Heart left ventricle (tissue), 16 donors: ENCODE measurements around the gene NMRAL1. TPM values are rescaled to one million over a fixed set of nuclear protein-coding genes. Genes with fewer than 3 reads are reported as not detected.

Source experiments
- ATAC-seq, 4 donors: fragments of 200-7000 bp; cut with Tn5 transposase; one replicate each; pipeline ENCODE4 v1.9.1; 2020 to 2022; ENCODE audit warnings: moderate library complexity in 4 of 4, mild to moderate bottlenecking in 3 of 4, moderate number of reproducible peaks in 1 of 4
- DNase-seq, 5 donors: peaks; one replicate each; pipeline ENCODE4 v3.0.0-alpha.2; 2020
- H3K27ac ChIP-seq, 12 donors: fragments of 200-600 bp; sonication (generic) in 4 of 12; one replicate each; pipeline versions ENCODE4 v1.5.0 to v1.8.0; 2016 to 2022; ENCODE audit warnings: mild to moderate bottlenecking in 2 of 12
- H3K27me3 ChIP-seq, 9 donors: fragments of 200-600 bp; sonication (generic) in 2 of 9; one replicate each; pipeline versions ENCODE4 v1.5.1 to v1.8.0; 2016 to 2022; ENCODE audit warnings: mild to moderate bottlenecking in 3 of 9
- H3K36me3 ChIP-seq, 9 donors: fragments of 200-600 bp; sonication (generic) in 2 of 9; one replicate each; pipeline versions ENCODE4 v1.5.0 to v1.8.0; 2018 to 2022; ENCODE audit warnings: mild to moderate bottlenecking in 2 of 9
- H3K4me1 ChIP-seq, 12 donors: fragments of 200-600 bp; sonication (generic) in 4 of 12; one replicate each; pipeline versions ENCODE4 v1.5.0 to v1.8.0; 2016 to 2022; ENCODE audit warnings: mild to moderate bottlenecking in 3 of 12
- H3K4me3 ChIP-seq, 12 donors: fragments of 200-600 bp; sonication (generic) in 4 of 12; one replicate each; pipeline versions ENCODE4 v1.5.0 to v1.8.0; 2017 to 2022; ENCODE audit warnings: mild to moderate bottlenecking in 9 of 12, moderate library complexity in 4 of 12
- H3K9me3 ChIP-seq, 12 donors: fragments of 200-600 bp; sonication (generic) in 4 of 12; one replicate each; pipeline versions ENCODE4 v1.5.0 to v1.8.0; 2016 to 2022; ENCODE audit warnings: mild to moderate bottlenecking in 1 of 12
- CTCF ChIP-seq, 12 donors: fragments of 200-600 bp; sonication (generic) in 4 of 12; IDR thresholded peaks; one replicate each; pipeline versions ENCODE4 v1.5.0 to v1.8.0; 2018 to 2022; ENCODE audit warnings: antibody characterized with exemption in 12 of 12, mild to moderate bottlenecking in 5 of 12
- POLR2A ChIP-seq, 2 donors: fragments of 450-650 bp; IDR thresholded peaks; one replicate each; pipeline ENCODE4 v1.6.1; 2017; ENCODE audit warnings: antibody characterized with exemption in 2 of 2, mild to moderate bottlenecking in 2 of 2, moderate library complexity in 2 of 2
- WGBS, 4 donors: extraction: QIAGEN DNeasy Blood & Tissue Kit in 2 of 4; methylation state at CpG; one replicate each; pipeline versions ENCODE4 v1.1.5 to v1.1.7; 2013 to 2018; 5-methylcytosine and 5-hydroxymethylcytosine counted together
- intact Hi-C, 10 donors: fragments of 100-400 bp; cut with DNase I; formaldehyde crosslinking; loops; one replicate each; pipeline versions ENCODE4 v1.11.1 to v1.14.2; 2022
- polyA plus RNA-seq, 2 donors: library from polyadenylated mRNA; stranded (reverse); fragments of 200-250 nt; gene quantifications; one replicate each; pipeline ENCODE4 v1.2.3, GENCODE V29; 2013
- total RNA-seq, 9 donors: library from RNA; depleted of rRNA in 2 of 9; stranded (reverse); fragments of >200 nt in 2 of 9; fragmentation: NEBNext Ultra II Directional in 3 of 9; extraction: Animal tissue kit (Norgen Biotek cat#: 25700) in 3 of 9; gene quantifications; one replicate each; pipeline versions ENCODE4 v1.1.0 to v1.2.4, GENCODE V29; 2016 to 2023
- donor health status: ischemic (EF 13 %, LVEDD 7.1; RV severe dilation, severe dysfunction).
- donor health status: healthy with polysubstance abuse.
- donor health status: DM: no; HTN: yes; CAD: no.
- donor health status: DM: no; HTN: no; CAD: no.
- donor health status: ischemic (EF 25% LVEDD 6.9; RV normal size, moderate dysfunction).
- donor health status: ischemic (EF 25% LVEDD 5.7; RV mildly dilated, moderate dysfunction).
- donor health status: healthy.
- donor health status: DM: yes; HTN: yes; CAD: no.
- donor health status: ischemic (EF 35%, LVEDD 5.7; RV mildly dilated, moderate dysfunction).
- donor health status: nonischemic (EF 11% LVEDD 7.7; RV severe dilation, severe dysfunction).
- donor health status: DM: yes; HTN: yes; CAD: no.
- donor health status: PGD.
- donor health status: ischemic (EF 29% LVEDD 5.4; RV normal size, mild dysfunction).
- donor health status: nonischemic (EF 23%, LVEDD 6.1; RV moderate dilation, normal function).

NMRAL1 gene
- total and polyA plus RNA-seq, 11 donors: 12.0 to 47.5 (median 25.4) TPM

DNA sequence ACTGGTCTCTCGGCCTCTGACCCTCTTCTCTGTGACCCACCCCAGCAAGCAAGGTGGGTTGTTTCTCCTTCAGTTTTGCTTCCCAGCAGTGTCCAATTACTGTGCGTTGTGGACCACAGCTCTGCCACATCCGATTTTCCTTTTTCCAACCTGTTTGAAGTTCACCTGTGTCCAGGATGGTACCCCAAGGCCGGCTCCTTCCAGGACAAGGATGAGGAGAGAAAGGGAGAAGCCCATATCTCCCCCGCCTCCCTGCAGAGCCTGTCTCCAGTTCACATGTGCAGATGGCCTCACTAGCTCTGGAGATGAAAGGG, 13.5 kb downstream of the NMRAL1 start:
- peaks cover 0 to 82% (median 56%) of the 10 kb centered on the region in 9 donors for H3K36me3 ChIP-seq
- TF ChIP-seq CTCF (IDR thresholded peaks at IDR 0.05) (no peak), POLR2A (IDR thresholded peaks at IDR 0.05) (no peak)
- ATAC-seq: no peak

DNA sequence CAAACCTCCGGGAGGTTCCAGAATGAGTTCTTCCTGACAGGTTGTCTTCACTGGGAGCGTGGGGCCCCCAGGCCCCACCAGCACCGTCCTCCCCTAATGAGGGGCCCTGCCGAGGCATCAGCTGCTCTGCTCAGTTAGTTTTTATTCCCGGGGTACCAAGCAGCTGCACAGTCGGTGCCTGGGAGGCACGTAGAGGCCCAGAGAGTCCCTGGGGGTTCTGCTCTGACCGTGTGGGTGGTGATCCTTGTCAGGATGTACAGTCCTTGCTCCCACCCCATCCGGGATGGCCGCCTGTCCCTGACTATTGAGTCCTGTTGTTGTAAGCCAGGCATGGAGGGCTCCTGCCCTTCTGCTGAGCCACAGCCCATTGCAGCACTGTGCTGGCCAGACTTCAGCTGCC, 18.5 kb downstream of the NMRAL1 start:
- no peak for ATAC-seq

More for the DNA sequence above, 13.5 kb downstream of the NMRAL1 start:
- intact Hi-C loops: no loop called here
- Histone ChIP-seq H3K4me1 (peaks cover 0 to 20% (median 0%) of the 10 kb centered on the region in 12 donors), H3K4me3 (no peak overlapping the region), H3K9me3 (no peaks in the 10 kb centered on the region), H3K27ac (no peak overlapping the region), H3K27me3 (no peaks in the 10 kb centered on the region)
- DNase-seq: no peak
- WGBS, 4 donors: 85 to 93% (median 90%) methylated on average over 5 of the region's 5 CpGs

DNA sequence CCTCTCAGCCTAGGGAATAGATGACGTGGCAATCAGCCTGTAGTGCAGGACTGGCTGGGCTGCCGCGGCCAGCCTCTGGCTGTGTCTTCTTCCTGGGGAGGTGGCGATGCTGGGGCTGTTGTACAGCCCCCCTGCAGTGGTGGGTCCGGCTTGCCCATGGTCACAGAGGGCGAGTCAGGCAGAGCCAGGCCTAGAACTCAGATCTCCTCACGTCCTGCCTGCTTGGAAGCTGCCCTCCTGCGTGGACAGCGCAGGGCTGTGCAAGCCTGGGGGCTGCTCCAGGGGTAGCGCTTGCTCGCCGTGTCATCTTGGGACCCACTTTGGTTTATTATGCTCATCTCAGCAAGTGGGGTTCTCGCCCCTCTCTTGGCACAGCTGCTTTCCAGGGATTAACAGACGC, 19.3 kb downstream of the NMRAL1 start:
- Histone ChIP-seq H3K4me3 (no peak overlapping the region), H3K9me3 (no peaks in the 10 kb centered on the region), H3K36me3 (peaks cover 0 to 99% (median 78%) of the 10 kb centered on the region in 9 donors), H3K27me3 (no peaks in the 10 kb centered on the region), H3K4me1 (peaks cover 0 to 13% (median 0%) of the 10 kb centered on the region in 12 donors), H3K27ac (no peak overlapping the region)
- intact Hi-C loops: no loop called here
- ATAC-seq (no peak), DNase-seq (no peak)
- TF ChIP-seq CTCF (IDR thresholded peaks at IDR 0.05) (no peak), POLR2A (IDR thresholded peaks at IDR 0.05) (no peak)
- WGBS, 4 donors: 86 to 94% (median 92%) methylated on average over 6 to 14 of the region's 14 CpGs

More for the DNA sequence above, 18.5 kb downstream of the NMRAL1 start:
- Histone ChIP-seq H3K4me1 (peaks cover 0 to 13% (median 0%) of the 10 kb centered on the region in 12 donors), H3K36me3 (peaks cover 0 to 99% (median 71%) of the 10 kb centered on the region in 9 donors), H3K27me3 (no peaks in the 10 kb centered on the region), H3K27ac (no peak overlapping the region), H3K4me3 (no peak overlapping the region), H3K9me3 (no peaks in the 10 kb centered on the region)
- TF ChIP-seq POLR2A (IDR thresholded peaks at IDR 0.05) (no peak), CTCF (IDR thresholded peaks at IDR 0.05) (no peak)
- WGBS, 4 donors: 73 to 89% (median 83%) methylated on average over 5 to 10 of the region's 10 CpGs
- intact Hi-C loops: no loop called here
- no peak for DNase-seq

GRCh38 chr16:4454623-4455022, 19.8 kb downstream of the NMRAL1 start:
- peaks cover 0 to 99% (median 82%) of the 10 kb centered on the region in 9 donors for H3K36me3 ChIP-seq
- intact Hi-C loops: no loop called here
- no peaks in the 10 kb centered on the region for H3K9me3 ChIP-seq
- H3K4me3 ChIP-seq: no peak overlapping the region
- no peak for ATAC-seq
- 73 to 78% (median 76%) methylated on average over 8 to 9 of the region's 9 CpGs for WGBS, 4 donors
- no peak for DNase-seq
- no peaks in the 10 kb centered on the region for H3K27me3 ChIP-seq
- H3K4me1 ChIP-seq: peaks cover 0 to 10% (median 0%) of the 10 kb centered on the region in 12 donors
- no peak for TF ChIP-seq CTCF (IDR thresholded peaks at IDR 0.05)
- TF ChIP-seq POLR2A (IDR thresholded peaks at IDR 0.05): no peak
- no peak overlapping the region for H3K27ac ChIP-seq
